GM18508 (cell line): ENCODE results near the gene ADCY5.

ENCODE experiments used
- ATAC-seq: cut with Tn5 transposase; IDR thresholded peaks from one replicate; pipeline ENCODE4 v1.9.1; 2021; ENCODE audit warnings: moderate number of reproducible peaks; ENCODE audit not compliant: insufficient read depth, unreplicated experiment

Gene ADCY5

GRCh38 chr3:123411340-123412040, 37.4 kb downstream of the ADCY5 start:
- no peak for ATAC-seq

- no peak for ATAC-seq
Observed at GRCh38 chr3:123410149-123410515, 38.8 kb downstream of the ADCY5 start.

DNA sequence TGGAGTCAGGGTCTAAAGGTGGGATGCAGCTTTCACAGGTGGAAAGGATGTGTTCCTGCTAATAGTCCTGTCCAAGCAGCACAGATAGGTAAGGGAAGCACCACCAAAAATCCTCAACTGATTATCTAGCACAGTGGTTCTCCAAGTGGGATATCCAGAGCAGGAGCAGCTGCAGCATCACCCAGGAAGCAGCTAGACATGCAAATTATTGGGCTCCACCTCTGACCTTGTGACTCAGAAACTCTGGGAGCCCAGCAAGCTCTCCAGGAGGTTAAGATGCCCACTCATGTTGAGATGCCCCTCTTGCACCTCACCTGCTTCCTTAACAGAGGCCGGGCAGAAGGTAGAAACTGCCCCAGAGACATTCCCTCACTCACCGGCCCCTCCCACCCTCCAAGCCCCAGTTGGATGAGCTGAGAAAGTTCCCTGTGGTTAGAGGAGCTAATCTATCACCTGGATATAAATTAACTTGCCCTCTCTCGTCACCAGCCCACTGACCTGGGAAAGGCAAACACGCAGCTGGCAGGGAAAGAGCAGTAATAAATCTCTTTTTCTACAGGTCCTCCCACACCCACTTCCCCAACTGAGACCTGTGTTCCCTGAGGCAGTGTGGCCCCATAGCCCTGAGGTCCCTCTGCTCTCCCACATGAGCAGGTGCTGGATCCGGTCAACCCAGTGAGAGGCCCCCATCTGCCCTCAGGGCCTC, 39.3 kb downstream of the ADCY5 start:
- ATAC-seq: no peak

GRCh38 chr3:123406598-123406997, 42.3 kb downstream of the ADCY5 start:
- ATAC-seq: no peak

DNA sequence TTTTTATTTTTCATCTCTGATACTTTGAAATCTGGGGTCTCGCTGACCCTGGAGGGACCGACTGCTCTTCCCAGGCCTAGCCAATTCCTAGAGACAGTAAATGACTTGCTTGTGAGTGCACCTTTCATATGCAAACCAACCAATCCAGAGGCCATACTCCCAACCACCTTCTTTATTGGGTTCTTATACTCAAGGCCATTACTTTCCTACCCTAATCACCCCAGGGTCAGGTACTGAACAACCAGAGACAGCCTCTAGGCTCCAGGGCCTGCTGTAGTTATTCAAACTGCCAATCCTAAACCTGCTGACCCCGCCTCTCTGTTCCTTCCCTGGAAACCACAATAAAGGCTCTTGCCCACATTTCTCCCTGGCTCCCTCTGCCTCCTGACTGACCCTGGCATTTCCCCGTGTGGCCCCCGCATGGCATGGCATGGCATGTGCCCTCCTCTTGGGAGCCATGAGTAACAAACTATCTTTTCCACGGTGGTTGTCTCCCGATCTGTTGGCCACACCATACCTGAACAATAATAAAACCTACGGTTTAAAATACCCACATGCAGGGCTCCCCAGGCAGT, 42.9 kb downstream of the ADCY5 start:
- ATAC-seq: no peak

GRCh38 chr3:123405021-123405420, 43.9 kb downstream of the ADCY5 start:
- ATAC-seq: no peak

- no peak for ATAC-seq
Observed at GRCh38 chr3:123404391-123404790, 44.5 kb downstream of the ADCY5 start.

- no peak for ATAC-seq
Observed at GRCh38 chr3:123401836-123402530, 46.9 kb downstream of the ADCY5 start.

DNA sequence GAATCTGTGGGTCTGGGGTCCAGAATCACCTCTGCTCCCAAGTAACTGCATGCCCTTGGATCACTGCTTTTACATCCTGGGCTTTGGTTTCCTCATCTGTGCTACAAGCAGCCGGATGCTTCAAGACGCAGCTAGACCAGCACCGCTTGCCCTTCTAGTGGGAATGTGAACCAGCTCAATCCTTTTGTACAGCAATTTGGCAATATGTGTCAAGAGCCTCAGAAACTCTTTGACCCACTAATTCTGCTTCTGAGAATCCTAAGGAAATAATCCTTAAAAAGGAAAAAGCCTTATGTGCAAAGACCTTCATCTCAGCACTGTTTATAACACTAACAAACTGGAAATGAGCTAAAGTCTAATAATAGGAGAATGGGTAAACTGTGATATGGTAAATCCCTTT, 48.7 kb downstream of the ADCY5 start:
- no peak for ATAC-seq

DNA sequence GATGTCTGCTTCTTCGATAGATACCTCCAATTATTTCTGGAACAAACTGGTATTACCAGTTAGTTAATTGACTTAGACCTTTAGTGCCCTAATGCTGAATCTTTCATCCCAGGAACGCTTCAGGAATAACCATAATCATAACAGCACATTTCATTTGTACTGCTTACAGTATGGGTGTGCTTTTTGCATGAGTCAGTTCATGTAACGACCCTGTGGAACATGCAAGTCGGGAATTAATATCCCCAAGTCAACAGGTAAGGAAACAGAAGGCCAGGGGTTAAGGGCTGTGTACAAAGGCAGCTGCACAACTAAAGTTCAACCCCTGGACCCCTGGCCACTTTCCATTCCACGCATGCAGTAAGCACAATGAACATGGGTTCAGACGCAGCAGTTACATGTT, 49.2 kb downstream of the ADCY5 start:
- no peak for ATAC-seq

GRCh38 chr3:123397921-123398785, 50.7 kb downstream of the ADCY5 start:
- no peak for ATAC-seq

GRCh38 chr3:123397050-123397590, 51.8 kb downstream of the ADCY5 start:
- ATAC-seq: no peak

GRCh38 chr3:123396171-123397049, 52.5 kb downstream of the ADCY5 start:
- ATAC-seq: no peak

GRCh38 chr3:123395235-123395634, 53.7 kb downstream of the ADCY5 start:
- no peak for ATAC-seq

GRCh38 chr3:123394391-123395020, 54.4 kb downstream of the ADCY5 start:
- ATAC-seq: no peak

DNA sequence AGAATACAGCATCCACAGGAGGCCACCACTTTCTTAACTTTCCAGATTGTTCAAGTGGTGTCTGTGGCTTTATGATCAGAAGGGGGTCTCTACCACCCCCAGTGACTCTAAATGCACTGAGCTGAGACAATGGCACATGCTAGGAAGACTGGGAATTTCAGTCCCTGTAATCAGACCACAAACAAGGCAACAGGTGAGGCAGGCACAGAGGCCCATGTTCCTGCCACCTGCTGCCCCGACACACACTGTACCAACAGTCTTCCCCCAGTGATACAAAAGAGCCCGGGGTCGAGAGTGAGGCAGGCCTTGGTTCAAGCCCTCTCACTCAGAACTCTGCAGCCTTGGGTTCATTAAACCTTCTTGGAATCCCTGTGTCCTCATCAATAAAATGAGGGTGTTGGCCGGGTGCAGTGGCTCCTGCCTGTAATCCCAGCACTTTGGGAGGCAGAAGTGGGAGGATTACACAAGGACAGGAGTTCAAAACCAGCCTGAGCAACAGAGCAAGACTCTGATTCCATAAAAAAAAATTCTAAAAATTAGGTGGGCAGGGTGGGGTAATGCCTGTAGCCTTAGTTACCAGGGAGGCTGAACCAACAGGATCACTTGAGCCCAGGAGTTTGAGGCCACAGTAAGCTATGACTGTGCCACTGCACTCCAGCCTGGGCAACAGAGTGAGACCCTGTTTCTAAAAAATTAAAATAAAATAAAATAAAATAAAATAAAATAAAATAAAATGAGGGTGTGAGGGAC, 55.8 kb downstream of the ADCY5 start:
- no peak for ATAC-seq

- ATAC-seq: no peak
Observed at GRCh38 chr3:123392368-123392767, 56.5 kb downstream of the ADCY5 start.
